Activated naive CD8-positive, alpha-beta T cell treated with anti-CD3 and anti-CD28 coated beads, Interleukin-2, amount 10 ng/mL, durations not matched to agents 7 days and 5 days (primary cell): ENCODE data around the gene ATG14. TPM values are rescaled to one million over a fixed set of nuclear protein-coding genes. Genes with fewer than 3 reads are reported as not detected.
A peak's percentile ranks its signal among the peaks of the same experiment; 100 is the strongest.
"Not testable (repeated sequence)": the region's sequence is repeated elsewhere in the genome, so short reads cannot be mapped to it uniquely, and the experiment has no call there.

Experiments
- ATAC-seq: fragments of 150-1000 bp; cut with Tn5 transposase; one replicate; pipeline ENCODE4 v1.10.0; 2021; ENCODE audit warnings: low read depth, moderate library complexity
- POLR2A ChIA-PET: fragments of 350-600 bp; sonication (Branson Sonifier 250); formaldehyde crosslinking; loops from one replicate; lab custom pipeline; 2021; ENCODE audit warnings: antibody characterized with exemption; lab: Charles Lee
- DNase-seq: peaks from one replicate; pipeline ENCODE4 v3.0.0; 2021
- H3K27ac Mint-ChIP-seq: one replicate; pipeline ENCODE4 v1.8.0; 2022; ENCODE audit warnings: mild to moderate bottlenecking, mixed read lengths
- H3K27me3 Mint-ChIP-seq: one replicate; pipeline ENCODE4 v1.8.0; 2022; ENCODE audit warnings: mild to moderate bottlenecking, moderate library complexity, mixed read lengths
- H3K36me3 Mint-ChIP-seq: one replicate; pipeline ENCODE4 v1.8.0; 2021; ENCODE audit warnings: mild to moderate bottlenecking, mixed read lengths
- H3K4me1 Mint-ChIP-seq: one replicate; pipeline ENCODE4 v1.8.0; 2021; ENCODE audit warnings: mixed read lengths
- H3K4me3 Mint-ChIP-seq: one replicate; pipeline ENCODE4 v1.8.0; 2022; ENCODE audit warnings: mild to moderate bottlenecking, moderate library complexity, mixed read lengths
- H3K9me3 Mint-ChIP-seq: one replicate; pipeline ENCODE4 v1.8.0; 2021; ENCODE audit warnings: mixed read lengths
- total RNA-seq, 2 experiments: library from RNA; stranded (reverse); gene quantifications; one replicate each; pipeline ENCODE4 v1.2.3, GENCODE V29; 2021

The ATG14 gene
- total RNA-seq, 2 experiments from 2014 or later: 7.8 to 8.1 TPM

GRCh38 chr14:55348766-55349453 lies 62.7 kb downstream of the ATG14 start:
- DNase-seq: no peak
- POLR2A ChIA-PET: no interaction called here
- Mint-ChIP-seq H3K9me3 (no peaks in the 10 kb centered on the region), H3K27me3 (no peaks in the 10 kb centered on the region), H3K36me3 (peaks cover 11% of the 10 kb centered on the region), H3K27ac (no peak overlapping the region), H3K4me3 (no peak overlapping the region), H3K4me1 (peaks cover 10% of the 10 kb centered on the region)
- no peak for ATAC-seq

GRCh38 chr14:55347748-55348147 lies 63.9 kb downstream of the ATG14 start:
- Mint-ChIP-seq H3K4me3 (no peak overlapping the region), H3K4me1 (peaks cover 10% of the 10 kb centered on the region), H3K9me3 (no peaks in the 10 kb centered on the region), H3K27me3 (no peaks in the 10 kb centered on the region), H3K27ac (no peak overlapping the region), H3K36me3 (peaks cover 11% of the 10 kb centered on the region)
- POLR2A ChIA-PET: no interaction called here
- ATAC-seq (no peak), DNase-seq (no peak)

- Mint-ChIP-seq H3K4me1 (peaks cover 10% of the 10 kb centered on the region), H3K9me3 (no peaks in the 10 kb centered on the region), H3K27me3 (no peaks in the 10 kb centered on the region), H3K27ac (no peak overlapping the region), H3K36me3 (peaks cover 11% of the 10 kb centered on the region), H3K4me3 (no peak overlapping the region)
- ATAC-seq (no peak), DNase-seq (no peak)
- POLR2A ChIA-PET: no interaction called here
These were observed 64.6 kb downstream of the ATG14 start for GRCh38 chr14:55347040-55347439.

GRCh38 chr14:55344582-55345163 lies 67.0 kb downstream of the ATG14 start:
- POLR2A ChIA-PET, H3K4me3 Mint-ChIP-seq, H3K27me3 Mint-ChIP-seq, H3K9me3 Mint-ChIP-seq, DNase-seq, H3K27ac Mint-ChIP-seq, H3K36me3 Mint-ChIP-seq, ATAC-seq: not testable (repeated sequence)
- H3K4me1 Mint-ChIP-seq: peaks cover 18% of the 10 kb centered on the region

- POLR2A ChIA-PET: no interaction called here
- Mint-ChIP-seq H3K27me3 (no peaks in the 10 kb centered on the region), H3K4me3 (no peak overlapping the region), H3K27ac (no peak overlapping the region), H3K36me3 (peaks cover 9% of the 10 kb centered on the region), H3K9me3 (no peaks in the 10 kb centered on the region), H3K4me1 (peaks cover 20% of the 10 kb centered on the region)
- ATAC-seq (no peak), DNase-seq (no peak)
These were observed 69.8 kb downstream of the ATG14 start for GRCh38 chr14:55341781-55342180.

- H3K36me3 Mint-ChIP-seq: peaks cover 6% of the 10 kb centered on the region
- no peak for ATAC-seq
- H3K27ac Mint-ChIP-seq: no peak overlapping the region
- no peaks in the 10 kb centered on the region for H3K9me3 Mint-ChIP-seq
- H3K4me1 Mint-ChIP-seq: peaks cover 27% of the 10 kb centered on the region
- POLR2A ChIA-PET: no interaction called here
- no peaks in the 10 kb centered on the region for H3K27me3 Mint-ChIP-seq
- no peak overlapping the region for H3K4me3 Mint-ChIP-seq
- DNase-seq: no peak
These were observed 71.1 kb downstream of the ATG14 start for GRCh38 chr14:55340482-55340881.

GRCh38 chr14:55339770-55340169 lies 71.9 kb downstream of the ATG14 start:
- no peak overlapping the region for H3K4me3 Mint-ChIP-seq
- DNase-seq (no peak), ATAC-seq (no peak)
- H3K4me1 Mint-ChIP-seq: peaks cover 28% of the 10 kb centered on the region
- H3K36me3 Mint-ChIP-seq: peaks cover 2% of the 10 kb centered on the region
- H3K9me3 Mint-ChIP-seq: no peaks in the 10 kb centered on the region
- no peaks in the 10 kb centered on the region for H3K27me3 Mint-ChIP-seq
- POLR2A ChIA-PET: no interaction called here
- no peak overlapping the region for H3K27ac Mint-ChIP-seq

- POLR2A ChIA-PET: no interaction called here
- Mint-ChIP-seq H3K36me3 (peaks cover 6% of the 10 kb centered on the region), H3K9me3 (no peaks in the 10 kb centered on the region), H3K27me3 (no peaks in the 10 kb centered on the region), H3K27ac (no peak overlapping the region), H3K4me1 (peaks cover 53% of the 10 kb centered on the region), H3K4me3 (no peak overlapping the region)
- ATAC-seq (no peak), DNase-seq (no peak)
These were observed 74.9 kb downstream of the ATG14 start for GRCh38 chr14:55336691-55337090.

- Mint-ChIP-seq H3K36me3 (peaks cover 6% of the 10 kb centered on the region), H3K27ac (peak overlapping the region; percentile 6), H3K4me3 (peak overlapping the region; percentile 6), H3K9me3 (no peaks in the 10 kb centered on the region), H3K4me1 (peaks cover 52% of the 10 kb centered on the region), H3K27me3 (no peaks in the 10 kb centered on the region)
- ATAC-seq: peak; percentile 38
- no peak for DNase-seq
- POLR2A ChIA-PET: no interaction called here
These were observed 75.5 kb downstream of the ATG14 start for GRCh38 chr14:55336162-55336561.

GRCh38 chr14:55333711-55334485 lies 77.7 kb downstream of the ATG14 start:
- POLR2A ChIA-PET: interaction anchor here (1.5 to 2.3 kb wide), 2 partner anchors 21 to 62 kb away, joined by 6 to 11 read pairs; partner anchors contain the start of gene FBXO34
- ATAC-seq (peak; percentile 61), DNase-seq (no peak)
- Mint-ChIP-seq H3K27ac (peak overlapping the region; percentile 81), H3K4me1 (peaks cover 46% of the 10 kb centered on the region), H3K9me3 (no peaks in the 10 kb centered on the region), H3K36me3 (peaks cover 6% of the 10 kb centered on the region), H3K4me3 (peak overlapping the region; percentile 57), H3K27me3 (no peaks in the 10 kb centered on the region)

- Mint-ChIP-seq H3K27ac (peak overlapping the region; percentile 91), H3K4me1 (peaks cover 43% of the 10 kb centered on the region), H3K27me3 (no peaks in the 10 kb centered on the region), H3K9me3 (no peaks in the 10 kb centered on the region), H3K4me3 (peak overlapping the region; percentile 83), H3K36me3 (peaks cover 6% of the 10 kb centered on the region)
- peak; percentile 72 for ATAC-seq
- POLR2A ChIA-PET: interaction anchor here (1.5 to 2.3 kb wide), 2 partner anchors 22 to 61 kb away, joined by 6 to 11 read pairs; partner anchors contain the start of gene FBXO34
- peak; percentile 35 for DNase-seq
These were observed 78.7 kb downstream of the ATG14 start for GRCh38 chr14:55332654-55333570.

GRCh38 chr14:55329999-55330710 lies 81.5 kb downstream of the ATG14 start:
- Mint-ChIP-seq H3K9me3 (no peaks in the 10 kb centered on the region), H3K36me3 (peaks cover 4% of the 10 kb centered on the region), H3K27ac (no peak overlapping the region), H3K4me3 (no peak overlapping the region), H3K27me3 (no peaks in the 10 kb centered on the region), H3K4me1 (peaks cover 41% of the 10 kb centered on the region)
- POLR2A ChIA-PET: no interaction called here
- DNase-seq (no peak), ATAC-seq (no peak)
